Raji (cell line): ENCODE results near the gene GSDME.

ENCODE experiments used
- POLR2A ChIP-seq: IDR thresholded peaks from 2 replicates; pipeline ENCODE4 v1.6.1; 2011; ENCODE audit warnings: low read depth, low read length, control low read depth; ENCODE audit not compliant: insufficient read depth

Gene GSDME

DNA sequence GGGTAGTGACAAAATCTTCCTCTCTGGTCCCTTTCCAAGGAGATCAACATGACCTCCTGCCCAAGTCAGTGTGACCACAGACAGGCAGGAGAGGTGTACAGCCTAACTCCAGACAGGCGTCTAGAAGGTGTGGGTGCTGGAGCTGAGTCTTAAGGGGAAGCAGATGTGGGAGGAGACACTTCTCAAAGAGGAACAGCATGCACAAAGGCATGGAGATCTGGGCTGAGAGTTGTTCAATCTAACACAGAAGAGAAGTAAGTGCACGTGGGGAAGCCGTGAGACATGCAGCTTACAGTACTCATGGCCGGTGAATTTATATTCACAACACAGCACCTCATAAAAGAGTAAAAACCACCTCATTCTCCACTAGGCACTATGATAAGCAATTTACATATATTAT, 23.8 kb upstream of the GSDME start:
- TF ChIP-seq POLR2A = no peak

DNA sequence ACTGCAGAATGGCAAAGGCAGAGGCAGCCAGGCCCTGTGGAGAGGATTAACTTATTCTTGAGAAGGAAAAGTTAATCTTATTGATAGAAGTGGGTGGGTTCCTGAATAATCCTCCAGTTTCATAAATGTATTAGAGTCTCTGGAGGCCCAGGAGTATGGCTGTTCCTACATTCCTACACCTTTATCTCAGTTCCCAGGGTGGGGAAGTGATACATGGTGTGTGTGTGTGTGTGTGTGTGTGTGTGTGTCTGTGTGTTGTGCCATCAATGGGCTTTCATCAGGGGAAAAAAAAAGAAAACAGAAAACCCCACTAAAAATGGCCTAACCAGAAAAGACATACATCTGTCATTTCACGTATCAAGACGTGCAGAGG, 22.0 kb upstream of the GSDME start:
- TF ChIP-seq POLR2A = no peak

GRCh38 chr7:24778543-24779282, 21.4 kb upstream of the GSDME start:
- TF ChIP-seq POLR2A = no peak

GRCh38 chr7:24777806-24778205, 20.5 kb upstream of the GSDME start:
- no peak for TF ChIP-seq POLR2A

DNA sequence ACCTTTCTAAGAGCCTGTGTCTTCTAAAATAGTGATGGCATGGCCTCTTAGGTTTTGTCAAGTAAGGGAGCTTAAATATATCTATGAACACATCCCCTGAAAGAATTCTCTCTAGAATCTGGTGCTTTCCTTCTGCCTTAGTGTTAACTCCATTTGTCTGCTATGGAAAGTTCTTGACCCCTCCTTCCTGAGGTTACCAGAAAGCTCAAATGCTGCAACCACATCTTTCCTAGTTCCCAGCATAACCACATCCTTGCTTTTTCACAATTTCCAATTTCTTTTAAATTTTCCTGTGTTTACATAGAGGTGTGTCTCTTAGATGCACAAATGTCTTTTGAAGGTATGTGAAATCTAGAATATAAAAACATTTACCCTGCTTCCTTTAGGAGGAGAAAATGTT, 16.4 kb upstream of the GSDME start:
- no peak for TF ChIP-seq POLR2A

GRCh38 chr7:24769851-24770250, 12.6 kb upstream of the GSDME start:
- TF ChIP-seq POLR2A = no peak

DNA sequence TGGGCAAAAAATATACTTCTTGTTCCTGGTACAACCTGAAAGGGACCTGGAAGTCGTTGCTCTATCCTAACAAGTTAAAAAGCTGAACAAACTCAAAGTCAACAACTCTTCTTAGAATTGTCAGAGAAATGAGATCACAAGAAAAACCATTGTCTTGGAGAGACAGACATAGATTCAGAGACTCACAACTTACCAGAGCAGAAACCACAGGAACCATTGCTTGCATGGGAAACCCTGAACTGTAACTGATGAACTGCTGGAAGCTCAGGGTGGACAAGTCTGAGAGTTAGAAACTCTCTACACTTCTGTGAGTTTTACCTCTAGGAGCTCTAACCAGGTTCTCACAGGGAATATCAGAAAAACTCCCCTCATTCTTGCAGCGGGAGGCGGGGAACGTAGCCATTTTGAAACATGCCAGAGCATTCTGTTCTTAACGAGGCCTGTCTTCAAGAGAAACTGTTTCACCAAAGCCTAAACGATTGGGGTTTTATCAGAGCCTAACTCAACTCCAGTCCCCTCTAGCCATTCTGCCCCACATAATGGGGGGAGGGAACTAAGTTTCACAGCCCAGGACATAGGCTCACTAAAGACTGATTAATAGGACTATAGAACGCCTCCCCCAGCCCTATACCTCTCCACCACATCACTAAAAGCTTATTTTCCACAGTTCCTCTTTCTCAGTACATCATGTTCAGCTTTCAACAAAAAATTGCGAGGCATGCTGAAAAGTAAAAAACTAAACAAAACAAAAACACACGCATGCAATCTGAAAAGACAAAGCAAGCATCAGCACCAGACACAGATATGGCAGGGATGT, 12.0 kb upstream of the GSDME start:
- TF ChIP-seq POLR2A = no peak

- no peak for TF ChIP-seq POLR2A
Measured at GRCh38 chr7:24767878-24768569, 10.8 kb upstream of the GSDME start.

GRCh38 chr7:24764972-24765744, 7.9 kb upstream of the GSDME start:
- TF ChIP-seq POLR2A = no peak

DNA sequence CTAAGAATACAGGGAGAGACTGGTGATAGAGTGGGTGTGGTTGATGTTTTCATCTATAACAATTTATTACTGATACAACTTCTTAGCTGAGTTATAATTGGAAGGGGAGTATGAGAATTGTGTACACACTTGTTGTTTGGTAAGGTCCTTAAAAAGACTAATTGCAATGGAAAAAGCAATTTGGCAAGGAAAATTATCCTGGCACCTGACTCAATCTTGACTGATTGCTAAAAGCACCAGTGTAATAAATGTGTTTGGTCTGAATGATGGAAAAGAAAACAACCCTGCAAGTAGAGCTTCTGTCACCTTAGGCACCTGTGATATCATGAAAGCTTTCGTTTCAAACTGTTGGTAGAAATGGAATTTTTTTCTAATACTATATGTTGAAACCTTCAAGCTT, 6.7 kb upstream of the GSDME start:
- no peak for TF ChIP-seq POLR2A

- no peak for TF ChIP-seq POLR2A
Measured at GRCh38 chr7:24763303-24763901, 6.1 kb upstream of the GSDME start.

- TF ChIP-seq POLR2A = no peak
Measured at GRCh38 chr7:24762771-24763170, 5.5 kb upstream of the GSDME start.

GRCh38 chr7:24760968-24761367, 3.7 kb upstream of the GSDME start:
- no peak for TF ChIP-seq POLR2A

GRCh38 chr7:24756545-24757352, 515 bp downstream of the GSDME start:
- TF ChIP-seq POLR2A = no peak
